GDM1 (cell line): ENCODE measurements around the gene KIN.
"Not testable (repeated sequence)": the region's sequence is repeated elsewhere in the genome, so short reads cannot be mapped to it uniquely, and the experiment has no call there.

Source experiments
- DNase-seq: peaks from one replicate; lab custom pipeline; 2025; lab: John Stamatoyannopoulos, UW

The KIN gene

DNA sequence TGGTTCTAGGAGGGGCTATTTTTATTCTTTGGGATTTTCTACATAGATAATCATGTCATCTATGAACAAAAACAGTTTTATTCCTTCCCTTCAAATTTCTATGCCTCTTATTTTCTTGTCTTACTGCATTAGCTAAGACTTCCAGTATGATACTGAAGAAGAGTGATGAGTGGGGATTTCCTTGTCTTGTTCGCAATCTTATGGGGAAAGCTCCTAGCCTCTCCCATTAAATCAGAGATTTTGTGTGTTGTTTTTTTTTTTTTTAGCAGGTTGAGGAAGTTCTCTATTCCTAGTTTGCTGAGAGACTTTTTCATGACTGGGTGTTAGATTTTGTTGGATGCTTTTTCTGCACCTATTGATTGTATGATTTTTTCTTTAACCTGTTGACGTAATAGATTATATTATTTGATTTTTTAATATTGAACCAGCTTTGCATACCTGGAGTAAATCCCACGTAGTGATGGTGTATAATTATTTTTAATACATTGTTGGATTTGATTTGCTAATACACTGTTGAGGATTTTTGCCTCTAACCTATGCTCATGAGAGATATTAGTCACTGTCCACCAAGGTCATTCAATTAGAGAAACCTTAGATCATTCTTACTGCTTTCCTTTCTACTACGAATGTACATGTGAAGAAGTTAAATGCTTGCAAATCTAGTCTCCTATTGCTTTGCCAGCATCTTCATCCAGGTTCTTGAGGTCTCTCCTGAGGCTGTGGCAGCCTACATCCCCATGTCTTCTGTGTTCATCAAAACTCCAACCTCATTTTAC lies 6.6 kb upstream of the KIN start:
- DNase-seq: no peak

DNA sequence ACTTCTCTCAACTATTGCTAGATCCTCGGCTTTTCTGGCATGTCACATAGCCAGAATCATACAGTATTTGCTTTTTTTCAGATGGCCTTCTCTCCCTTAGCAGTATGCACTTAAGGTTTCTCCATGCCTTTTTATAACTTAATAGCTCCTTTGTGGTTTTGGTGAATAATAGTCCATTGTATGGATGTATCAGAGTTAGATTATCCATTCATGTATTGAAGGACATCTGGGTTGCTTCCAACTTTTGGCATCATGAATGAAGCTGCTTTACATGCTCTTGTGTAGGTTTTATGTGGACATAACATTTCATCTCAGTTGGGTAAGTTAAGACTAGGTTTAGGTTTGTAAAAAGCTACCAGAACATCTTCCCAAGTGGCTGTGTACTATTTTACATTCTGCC lies 4.7 kb upstream of the KIN start:
- no peak for DNase-seq

DNA sequence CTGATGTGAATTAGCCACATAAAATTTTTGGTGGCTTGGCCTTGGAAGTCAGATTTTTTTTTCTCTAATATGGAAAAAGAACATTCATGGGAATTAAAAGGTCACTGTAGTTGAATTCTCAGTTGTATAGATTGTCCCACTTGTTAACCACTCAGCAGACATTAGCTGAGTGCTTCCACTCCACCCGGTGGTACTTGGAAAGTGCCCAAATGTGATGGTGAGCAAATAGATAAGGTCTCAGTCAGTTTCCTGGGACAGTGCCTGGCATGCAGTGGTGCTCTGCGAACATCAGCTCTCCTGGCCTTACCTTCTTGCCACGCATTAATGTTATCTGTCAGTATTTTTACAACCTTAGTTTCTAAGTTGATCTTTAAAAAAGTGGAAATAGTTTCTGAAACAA lies 1.6 kb upstream of the KIN start:
- no peak for DNase-seq

DNA sequence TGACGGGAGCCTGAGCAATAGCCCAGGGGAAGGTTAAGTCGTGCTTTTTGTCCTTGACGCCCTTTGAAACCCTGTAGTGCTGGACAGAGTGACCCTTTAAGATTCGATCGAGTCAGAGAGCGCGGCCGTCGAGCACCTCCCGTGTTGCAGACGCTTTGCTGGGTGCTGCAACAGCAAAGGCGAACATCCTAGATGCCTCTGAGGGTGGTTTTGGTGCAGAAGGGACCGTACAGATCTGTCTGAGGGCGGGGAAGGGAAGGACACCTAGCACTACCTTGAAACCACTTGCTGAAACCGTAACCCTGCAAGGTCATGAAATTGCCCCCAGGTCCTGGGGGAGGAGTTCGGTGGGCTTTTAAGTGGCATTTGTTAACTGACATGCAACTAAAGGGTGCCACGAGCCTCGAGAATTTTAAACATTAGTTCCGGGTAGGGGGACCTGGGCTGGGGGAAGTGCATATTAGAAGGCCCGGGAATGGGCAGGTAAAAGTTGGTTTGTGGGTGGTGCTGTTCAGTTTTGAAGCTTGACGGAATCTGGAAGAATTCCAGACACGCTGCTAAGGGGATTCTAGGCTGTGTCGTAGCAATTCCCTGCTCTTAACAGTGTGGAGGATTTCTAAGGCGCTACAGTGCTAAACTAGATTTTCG lies 970 bp upstream of the KIN start:
- DNase-seq: no peak

DNA sequence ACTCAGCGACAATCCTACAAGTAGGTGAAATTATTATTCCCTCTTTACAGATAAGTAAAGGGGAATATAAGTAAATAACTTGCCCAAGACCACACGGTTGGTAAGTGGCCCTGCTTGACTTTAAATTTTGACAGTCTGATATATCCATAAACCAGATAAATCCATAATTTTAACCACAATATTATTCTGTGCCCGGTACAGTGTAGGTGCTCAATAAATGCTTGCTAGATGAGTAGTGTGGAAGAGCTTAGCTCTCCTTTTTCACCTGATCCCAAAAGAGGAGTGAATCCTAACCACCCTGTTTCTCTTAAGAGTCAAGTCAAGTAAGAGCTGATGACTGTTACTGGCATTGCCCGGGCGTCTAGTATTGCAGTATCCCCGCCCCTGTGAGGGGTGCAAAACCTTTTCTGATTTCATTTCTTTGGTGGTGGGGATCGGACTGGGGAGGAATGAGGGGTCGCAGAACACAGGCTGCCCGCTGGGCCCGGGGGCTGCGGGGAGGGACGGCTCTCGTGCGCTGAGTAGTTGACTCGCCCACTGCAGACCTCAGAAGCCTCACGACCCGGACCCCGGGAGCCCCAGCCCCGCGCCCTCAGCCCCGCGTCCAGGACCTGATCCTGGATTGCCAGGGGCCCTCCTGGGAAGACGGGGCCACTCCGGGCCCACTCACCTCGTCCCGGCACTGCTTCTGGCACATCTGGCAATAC lies 490 bp downstream of the KIN start:
- no peak for DNase-seq

DNA sequence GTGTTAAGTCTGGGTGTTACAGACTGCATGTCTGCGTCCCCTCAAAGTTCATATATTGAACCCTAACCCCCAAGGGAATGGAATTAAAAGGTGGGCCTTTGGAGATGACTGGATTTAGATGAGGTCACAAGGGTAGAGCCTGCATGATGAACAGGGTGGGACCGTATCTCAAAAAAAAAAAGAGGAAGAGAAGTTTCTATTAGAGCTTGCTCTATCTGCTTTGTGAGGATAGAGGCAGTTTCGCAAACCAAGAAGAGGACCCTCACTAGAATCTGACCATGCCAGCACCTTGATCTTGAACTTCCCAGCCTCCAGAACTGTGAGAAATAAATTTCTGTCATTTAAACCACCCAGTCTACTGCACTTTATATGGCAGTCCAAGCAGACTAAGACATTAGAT lies 1.4 kb downstream of the KIN start:
- DNase-seq: no peak

DNA sequence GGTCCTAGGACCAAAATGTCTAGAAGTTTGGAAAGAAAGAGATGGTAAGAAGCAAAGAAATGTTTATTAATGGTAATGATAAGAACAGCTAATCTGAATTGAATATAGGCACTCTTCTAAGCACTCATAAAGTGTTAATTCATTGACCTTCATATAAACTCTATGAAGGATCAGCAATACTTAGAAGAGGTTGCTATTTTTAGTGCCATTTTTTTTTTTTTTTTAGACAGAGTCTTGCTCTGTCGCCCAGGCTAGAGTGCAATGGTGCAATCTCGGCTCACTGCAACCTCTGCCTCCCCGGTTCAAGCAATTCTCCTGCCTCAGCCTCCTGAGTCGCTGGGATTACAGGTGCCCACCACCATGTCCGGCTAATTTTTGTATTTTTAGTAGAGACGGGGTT lies 5.6 kb downstream of the KIN start:
- not testable (repeated sequence) for DNase-seq

DNA sequence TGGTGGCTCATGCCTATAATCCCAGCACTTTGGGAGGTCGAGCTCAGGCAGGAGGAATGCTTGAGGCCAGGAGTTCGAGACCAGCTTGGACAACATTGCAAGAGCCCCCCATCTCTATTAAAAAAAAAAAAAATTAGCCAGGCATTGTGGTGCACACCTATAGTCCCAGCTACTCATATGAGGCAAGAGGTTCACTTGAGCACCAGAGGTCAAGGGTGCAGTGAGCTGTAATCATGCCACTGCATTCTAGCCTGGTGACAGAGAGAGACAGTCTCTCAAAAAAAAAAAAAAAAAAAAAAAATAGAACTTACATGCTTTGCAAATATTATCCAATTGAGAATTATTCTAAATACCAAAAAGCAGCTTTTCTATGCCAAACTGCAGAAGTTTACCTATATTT lies 11.0 kb downstream of the KIN start:
- no peak for DNase-seq

DNA sequence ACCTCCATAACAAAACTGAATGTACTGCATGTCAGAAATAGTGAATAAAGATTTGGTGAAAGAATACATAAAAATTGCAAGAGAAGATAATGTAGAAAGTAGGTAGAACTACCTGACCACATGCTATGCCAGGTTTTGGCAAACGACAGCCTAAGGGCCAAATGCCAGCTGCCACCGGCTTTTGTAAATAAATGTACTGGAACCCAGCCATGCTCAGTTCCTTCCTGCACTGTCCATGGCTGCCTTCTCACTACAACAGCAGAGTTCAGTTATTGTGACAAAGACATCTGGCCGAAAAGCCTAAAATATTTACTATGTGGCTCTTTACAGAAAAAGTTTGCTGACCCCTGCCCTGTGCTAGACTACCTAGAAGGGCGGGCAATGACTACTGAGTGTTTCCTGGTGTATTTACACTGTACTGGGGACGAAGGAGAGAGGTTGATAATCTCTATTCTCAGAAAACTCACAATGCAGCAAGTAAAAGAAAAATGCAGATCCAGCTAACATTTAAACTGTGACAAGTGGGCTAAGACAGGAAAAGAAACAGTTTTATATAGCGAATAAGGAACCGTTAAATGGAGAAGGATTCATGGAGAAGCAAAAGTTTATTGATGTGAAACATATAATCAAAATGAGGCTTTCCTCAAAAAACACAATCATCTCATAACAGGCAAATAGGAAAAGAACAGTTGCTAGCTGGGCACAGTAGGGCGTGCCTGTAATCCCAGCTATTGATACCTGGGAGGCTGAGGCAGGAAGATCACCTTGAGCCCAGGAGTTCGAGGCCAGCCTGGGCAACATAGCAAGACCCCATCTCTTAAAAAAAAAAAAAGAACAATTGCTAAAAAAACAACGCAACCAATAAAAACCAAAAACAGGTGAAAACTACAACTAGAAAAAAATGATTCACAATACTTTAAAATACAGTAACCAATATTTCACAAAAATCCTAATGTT lies 13.7 kb downstream of the KIN start:
- no peak for DNase-seq

DNA sequence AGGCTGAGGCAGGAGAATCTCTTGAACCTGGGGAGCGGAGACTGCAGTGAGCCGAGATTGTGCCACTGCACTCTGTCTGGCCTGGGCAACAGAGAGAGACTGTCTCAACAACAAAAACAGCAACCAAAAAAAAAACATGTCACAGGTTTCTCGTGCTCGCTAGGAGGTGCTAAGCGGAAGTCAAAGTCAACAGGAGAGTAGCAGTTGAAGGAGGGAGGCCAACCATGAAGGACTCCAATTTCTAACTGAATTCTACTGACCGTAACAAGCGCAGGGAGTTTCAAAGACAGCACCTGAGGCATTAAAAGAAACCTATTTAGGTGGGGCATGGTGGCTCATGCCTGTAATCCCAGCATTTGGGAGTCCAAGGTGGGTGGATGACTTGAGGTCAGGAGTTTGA lies 19.4 kb downstream of the KIN start:
- DNase-seq: no peak

DNA sequence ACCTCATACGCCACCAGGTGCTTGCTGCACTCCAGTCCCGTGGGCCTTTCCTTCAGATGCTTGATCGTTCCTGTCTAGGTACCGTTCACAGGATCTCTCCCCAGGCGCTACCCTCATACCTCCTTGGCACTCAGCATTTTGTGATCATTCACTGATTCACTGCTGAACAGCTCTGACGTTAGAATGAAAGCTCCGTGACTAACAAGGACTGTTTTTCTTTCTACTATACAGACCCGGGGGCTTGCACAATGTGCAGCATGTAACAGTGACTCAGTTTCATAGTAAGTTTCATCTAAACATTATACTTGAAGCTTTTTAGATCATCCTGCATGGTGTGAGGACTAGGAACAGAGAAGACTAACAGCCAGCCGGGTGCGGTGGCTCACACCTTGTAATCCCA lies 20.6 kb downstream of the KIN start:
- DNase-seq: no peak

DNA sequence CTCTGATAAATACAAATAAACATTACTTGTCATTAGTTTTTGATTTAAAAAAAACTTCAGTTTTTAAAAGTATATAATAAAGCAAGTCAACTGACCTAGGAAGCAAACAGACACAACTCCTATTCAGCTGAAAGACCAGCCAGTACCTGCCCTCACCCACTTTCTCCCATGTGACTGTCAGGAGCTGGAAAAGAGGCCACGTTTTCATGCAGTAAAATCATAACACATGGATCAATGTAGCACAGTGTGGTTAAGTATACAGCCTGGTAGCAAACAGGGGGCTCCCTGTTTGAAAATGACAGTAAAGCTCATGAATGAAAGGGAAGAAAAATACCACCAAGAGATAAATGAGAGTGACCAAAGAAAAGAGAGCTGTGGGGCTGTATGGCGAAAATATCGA lies 21.6 kb downstream of the KIN start:
- no peak for DNase-seq

DNA sequence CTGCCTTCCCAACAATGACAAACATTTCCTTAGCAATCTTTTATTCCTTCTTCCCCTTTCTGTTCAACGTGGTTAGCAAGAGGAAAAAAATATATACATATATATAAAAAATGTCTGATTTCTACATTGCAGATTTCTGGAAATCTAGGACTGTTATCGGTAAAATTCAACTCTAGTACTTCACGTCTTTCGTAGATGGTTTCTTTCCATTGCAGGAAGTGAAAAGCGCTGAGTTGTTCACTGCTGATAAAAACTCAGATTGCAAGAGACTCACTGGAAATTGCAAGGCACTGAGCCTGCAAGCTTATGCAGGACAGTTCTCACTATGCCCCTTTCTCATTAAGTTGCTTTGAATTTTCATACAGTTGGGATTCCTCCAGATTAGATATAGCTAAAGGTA lies 23.9 kb downstream of the KIN start:
- no peak for DNase-seq

DNA sequence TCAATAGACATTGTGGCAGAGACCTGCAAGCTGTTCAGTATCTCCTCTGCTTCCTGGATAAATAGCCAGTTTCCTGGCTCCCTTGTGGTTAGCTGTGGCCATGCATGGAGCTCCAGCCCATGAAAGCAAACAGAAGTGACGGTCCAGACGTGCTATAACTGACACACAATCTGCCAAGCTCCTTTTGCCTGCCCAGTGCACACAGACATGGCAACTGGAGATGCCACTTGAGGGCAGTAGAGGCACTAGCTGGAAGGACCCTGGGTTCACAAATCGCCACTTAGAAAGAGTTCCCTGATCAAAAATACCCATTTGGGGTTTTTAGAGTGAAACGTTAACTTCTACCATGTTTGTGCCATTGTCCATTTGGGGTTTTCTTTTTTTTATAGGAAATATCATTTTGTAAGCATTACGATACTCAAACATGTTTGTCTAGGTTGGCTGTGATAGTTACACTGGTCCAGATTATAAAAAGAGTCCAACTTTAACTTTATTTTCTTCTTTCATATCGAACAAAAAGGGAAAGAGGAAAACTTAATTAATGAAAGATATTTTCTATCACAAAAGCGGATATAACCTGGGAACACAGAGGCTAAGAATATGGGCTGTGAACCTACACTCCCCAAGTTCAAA lies 31.3 kb downstream of the KIN start:
- DNase-seq: peak; percentile 20

DNA sequence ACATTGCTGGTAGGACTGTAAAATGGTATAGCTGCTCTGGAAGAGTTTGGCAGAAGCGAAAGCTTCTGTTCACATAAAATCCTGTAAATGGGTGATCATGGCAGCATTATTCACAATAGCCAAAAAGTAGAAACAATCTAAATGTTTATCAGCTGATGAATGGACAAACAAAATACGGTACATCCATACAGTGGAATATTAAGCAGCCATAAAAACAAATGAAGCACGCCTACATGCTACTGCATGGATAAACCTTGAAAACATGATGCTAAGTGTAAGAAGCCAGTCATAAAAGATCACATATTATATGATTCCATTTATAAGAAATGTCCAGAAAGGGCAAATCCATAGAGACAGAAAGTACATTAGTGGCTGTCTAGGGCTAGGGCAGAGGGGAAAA lies 32.7 kb downstream of the KIN start:
- no peak for DNase-seq

DNA sequence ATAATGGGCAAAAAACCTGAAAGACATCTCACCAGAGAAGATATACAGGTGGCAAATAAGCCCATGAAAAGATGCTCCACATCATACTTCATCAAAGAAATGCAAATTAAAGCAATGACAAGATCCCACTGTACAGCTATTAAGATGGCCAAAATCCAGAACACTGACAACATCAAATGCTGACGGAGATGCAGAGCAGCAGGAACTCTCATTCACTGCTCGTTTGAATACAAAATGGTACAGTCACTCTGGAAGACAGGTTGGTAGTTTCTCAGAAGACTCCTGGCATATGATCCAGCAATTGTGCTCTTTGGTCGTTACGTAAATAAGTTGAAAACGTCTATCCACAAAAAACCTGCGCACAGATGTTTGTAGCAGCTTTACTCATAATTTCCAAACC lies 35.5 kb downstream of the KIN start:
- DNase-seq: no peak

DNA sequence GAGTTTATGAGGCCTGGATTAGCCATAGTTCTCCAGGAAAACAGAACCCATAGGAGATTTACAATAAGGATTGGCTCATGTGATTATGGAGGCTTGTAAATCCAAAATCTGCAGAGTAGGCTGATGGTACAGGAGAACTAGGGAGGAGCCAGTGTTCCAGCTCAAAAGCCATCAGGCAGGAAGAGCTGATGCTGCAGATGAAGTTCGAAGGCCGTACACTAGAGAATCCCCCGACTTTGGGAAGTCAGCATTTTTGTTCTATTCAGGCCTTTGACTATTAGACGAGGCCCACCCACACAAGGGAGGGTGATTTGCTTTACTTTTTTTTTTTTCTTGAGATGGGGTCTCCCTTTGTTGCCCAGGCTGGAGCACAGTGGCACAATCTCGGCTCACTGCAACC lies 37.6 kb downstream of the KIN start:
- no peak for DNase-seq

DNA sequence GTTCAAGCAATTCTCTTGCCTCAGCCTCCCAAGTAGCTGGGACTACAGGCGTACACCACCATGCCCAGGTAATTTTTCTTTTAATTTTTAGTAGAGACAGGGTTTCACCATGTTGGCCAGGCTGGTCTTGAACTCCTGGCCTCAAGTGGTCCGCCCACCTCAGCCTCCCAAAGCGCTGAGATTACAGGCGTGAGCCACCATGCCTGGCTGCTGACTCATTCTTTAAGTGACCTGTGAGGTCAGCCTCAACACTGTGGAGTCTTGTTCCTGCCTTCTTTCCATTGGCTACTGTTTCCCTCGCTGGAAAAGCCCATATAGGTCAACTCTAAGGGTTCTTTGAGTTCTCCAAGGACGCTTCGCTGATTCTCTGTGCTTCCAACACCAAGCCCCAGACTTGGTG lies 39.2 kb downstream of the KIN start:
- not testable (repeated sequence) for DNase-seq

DNA sequence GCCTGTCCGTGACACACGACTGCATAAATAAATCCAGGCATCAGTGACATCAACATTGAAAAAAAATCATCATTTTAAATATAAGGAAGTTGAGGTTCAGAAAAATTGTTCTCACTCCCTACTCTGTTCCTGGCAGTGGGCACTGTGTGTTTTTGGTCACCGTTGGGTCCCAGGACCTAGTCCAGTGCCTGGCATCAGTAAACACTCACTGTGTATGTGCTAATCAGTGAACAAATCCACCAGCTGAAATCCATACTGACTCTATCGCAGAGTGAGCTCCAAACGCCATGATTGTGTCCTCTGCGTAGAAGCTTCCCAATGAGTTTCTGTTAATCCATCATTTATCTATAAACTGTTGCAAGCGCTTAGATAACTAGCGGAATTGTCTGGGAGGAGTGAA lies 43.5 kb downstream of the KIN start:
- DNase-seq: no peak

DNA sequence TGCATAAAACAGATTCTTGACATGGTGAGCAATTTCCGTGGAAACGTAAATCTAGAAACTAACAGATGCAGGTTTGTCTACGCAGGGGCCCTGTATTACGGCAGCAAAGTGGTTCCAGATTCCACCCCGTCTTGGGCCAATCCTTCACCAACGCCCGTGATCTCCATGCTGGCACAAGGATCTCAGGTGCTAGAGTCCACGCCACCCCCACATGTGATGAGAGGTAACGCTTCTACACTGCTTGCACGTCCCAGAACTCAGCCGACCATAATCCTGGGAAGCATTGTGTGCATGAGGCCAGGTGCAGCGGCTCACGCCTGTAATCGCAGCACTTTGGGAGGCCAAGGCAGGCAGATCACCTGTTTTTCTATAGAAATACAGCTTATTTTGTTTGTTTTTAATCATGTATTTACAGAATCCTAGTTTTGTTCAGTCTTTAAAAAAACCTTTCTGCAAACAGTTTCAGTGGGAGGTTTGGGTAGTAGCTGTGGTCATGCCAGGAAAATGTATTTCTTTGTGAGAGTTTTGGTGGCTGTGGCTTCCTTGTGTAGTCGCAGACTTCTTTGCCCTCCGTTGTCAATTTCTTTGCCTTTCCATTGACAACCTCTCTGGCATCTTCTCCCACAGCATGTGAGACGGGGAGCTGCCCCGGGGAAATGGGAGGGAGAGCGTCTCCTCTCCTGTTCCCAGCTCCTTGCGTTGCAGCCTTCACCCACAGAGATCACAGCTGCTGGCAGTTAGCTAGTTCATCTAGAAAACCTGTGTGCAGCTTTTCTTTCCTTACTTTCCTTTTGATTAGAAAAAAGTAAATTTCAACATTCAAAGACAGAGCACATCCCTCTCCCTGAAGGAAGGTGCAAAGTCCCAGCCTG lies 49.0 kb downstream of the KIN start:
- DNase-seq: no peak

DNA sequence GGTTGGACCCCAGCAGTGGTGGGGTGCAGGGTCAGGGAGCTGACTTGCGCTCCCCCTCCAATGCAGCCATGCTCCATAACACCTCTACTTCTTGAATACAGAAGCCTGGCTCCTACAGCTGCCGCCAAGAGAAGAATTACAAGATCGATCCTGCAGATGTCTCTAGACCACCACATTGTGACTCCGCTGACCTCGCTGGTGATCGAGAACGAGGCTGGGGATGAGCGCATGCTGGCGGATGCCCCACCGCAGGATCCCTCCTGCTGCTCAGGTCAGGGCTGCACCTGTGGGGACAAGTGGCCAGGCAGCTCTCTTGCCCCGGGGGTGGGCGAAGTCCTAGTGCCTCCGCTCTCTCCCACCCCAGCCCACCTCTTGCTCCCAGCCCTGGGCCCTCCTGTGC lies 53.0 kb downstream of the KIN start:
- DNase-seq: no peak
